ENCODE data around the gene CUBN.

DNA sequence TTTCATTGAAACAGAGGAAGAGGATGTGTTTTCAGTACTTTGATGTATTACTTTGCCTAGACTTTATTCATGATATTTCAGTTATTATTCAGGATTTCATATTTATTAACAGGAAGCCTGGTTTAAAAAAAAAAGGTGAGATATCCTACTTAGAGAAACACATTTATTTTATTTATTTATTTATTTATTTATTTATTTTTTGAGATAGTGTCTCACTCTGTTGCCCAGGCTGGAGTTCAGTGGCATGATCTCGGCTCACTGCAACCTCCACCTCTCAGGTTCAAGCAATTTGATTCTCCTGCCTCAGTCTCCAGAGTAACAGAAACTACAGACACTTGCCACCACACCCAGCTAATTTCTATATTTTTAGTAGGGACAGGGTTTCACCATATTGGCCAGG is 47.4 kb upstream of the CUBN start:
- TF ChIP-seq, protein P1, sequence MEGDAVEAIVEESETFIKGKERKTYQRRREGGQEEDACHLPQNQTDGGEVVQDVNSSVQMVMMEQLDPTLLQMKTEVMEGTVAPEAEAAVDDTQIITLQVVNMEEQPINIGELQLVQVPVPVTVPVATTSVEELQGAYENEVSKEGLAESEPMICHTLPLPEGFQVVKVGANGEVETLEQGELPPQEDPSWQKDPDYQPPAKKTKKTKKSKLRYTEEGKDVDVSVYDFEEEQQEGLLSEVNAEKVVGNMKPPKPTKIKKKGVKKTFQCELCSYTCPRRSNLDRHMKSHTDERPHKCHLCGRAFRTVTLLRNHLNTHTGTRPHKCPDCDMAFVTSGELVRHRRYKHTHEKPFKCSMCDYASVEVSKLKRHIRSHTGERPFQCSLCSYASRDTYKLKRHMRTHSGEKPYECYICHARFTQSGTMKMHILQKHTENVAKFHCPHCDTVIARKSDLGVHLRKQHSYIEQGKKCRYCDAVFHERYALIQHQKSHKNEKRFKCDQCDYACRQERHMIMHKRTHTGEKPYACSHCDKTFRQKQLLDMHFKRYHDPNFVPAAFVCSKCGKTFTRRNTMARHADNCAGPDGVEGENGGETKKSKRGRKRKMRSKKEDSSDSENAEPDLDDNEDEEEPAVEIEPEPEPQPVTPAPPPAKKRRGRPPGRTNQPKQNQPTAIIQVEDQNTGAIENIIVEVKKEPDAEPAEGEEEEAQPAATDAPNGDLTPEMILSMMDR (IDR thresholded peaks at IDR 0.05) = no peak
- no peak for TF ChIP-seq ZFX (IDR thresholded peaks at IDR 0.05; ENCODE audit: borderline replicate concordance)

Data from 22Rv1 (cell line).